ENCODE measurements around the gene ZNF616. TPM values are rescaled to one million over a fixed set of nuclear protein-coding genes. Genes with fewer than 3 reads are reported as not detected.

ZNF616 gene
- total and polyA plus RNA-seq, 2 experiments from 2014 or later = 13.3 to 28.3 TPM

DNA sequence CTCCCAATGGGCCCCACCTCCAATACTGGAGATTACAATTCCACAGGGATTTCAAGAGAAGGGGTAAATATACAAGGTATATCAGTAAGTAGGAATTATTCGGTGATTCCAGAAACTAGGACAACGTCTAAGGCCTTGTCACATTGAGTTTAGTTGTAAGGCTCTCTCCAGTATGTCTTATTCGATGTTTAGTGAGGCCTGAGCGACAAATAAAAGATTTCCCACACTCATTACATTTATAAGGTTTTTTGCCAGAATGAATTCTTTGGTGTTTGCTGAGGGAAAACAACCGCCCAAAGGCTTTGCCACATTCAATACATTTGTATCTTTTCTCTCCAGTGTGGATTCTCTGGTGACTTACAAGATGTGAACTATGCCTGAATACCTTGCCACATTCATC, 25.0 kb downstream of the ZNF616 start:
- TF ChIP-seq EZH2 (IDR thresholded peaks at IDR 0.05; ENCODE audit: low read depth, unreplicated experiment) (no peak), ZNF331 (CRISPR knock-in tag; IDR thresholded peaks at IDR 0.05; ENCODE audit: low read depth) (no peak), JUNB (IDR thresholded peaks at IDR 0.05; ENCODE audit: unreplicated experiment) (no peak), CREB1 (CRISPR knock-in tag; IDR thresholded peaks at IDR 0.05; ENCODE audit: low read depth) (no peak), EZH2phosphoT487 (IDR thresholded peaks at IDR 0.05; ENCODE audit: unreplicated experiment) (no peak), STAT1 (IDR thresholded peaks at IDR 0.05; ENCODE audit: unreplicated experiment) (no peak), NANOG (IDR thresholded peaks at IDR 0.05; ENCODE audit: borderline replicate concordance) (no peak), POLR2AphosphoS5 (IDR thresholded peaks at IDR 0.05; ENCODE audit: low read depth) (no peak), ZNF114 (CRISPR knock-in tag; IDR thresholded peaks at IDR 0.05) (no peak)
- TF ChIP-seq, protein P1, sequence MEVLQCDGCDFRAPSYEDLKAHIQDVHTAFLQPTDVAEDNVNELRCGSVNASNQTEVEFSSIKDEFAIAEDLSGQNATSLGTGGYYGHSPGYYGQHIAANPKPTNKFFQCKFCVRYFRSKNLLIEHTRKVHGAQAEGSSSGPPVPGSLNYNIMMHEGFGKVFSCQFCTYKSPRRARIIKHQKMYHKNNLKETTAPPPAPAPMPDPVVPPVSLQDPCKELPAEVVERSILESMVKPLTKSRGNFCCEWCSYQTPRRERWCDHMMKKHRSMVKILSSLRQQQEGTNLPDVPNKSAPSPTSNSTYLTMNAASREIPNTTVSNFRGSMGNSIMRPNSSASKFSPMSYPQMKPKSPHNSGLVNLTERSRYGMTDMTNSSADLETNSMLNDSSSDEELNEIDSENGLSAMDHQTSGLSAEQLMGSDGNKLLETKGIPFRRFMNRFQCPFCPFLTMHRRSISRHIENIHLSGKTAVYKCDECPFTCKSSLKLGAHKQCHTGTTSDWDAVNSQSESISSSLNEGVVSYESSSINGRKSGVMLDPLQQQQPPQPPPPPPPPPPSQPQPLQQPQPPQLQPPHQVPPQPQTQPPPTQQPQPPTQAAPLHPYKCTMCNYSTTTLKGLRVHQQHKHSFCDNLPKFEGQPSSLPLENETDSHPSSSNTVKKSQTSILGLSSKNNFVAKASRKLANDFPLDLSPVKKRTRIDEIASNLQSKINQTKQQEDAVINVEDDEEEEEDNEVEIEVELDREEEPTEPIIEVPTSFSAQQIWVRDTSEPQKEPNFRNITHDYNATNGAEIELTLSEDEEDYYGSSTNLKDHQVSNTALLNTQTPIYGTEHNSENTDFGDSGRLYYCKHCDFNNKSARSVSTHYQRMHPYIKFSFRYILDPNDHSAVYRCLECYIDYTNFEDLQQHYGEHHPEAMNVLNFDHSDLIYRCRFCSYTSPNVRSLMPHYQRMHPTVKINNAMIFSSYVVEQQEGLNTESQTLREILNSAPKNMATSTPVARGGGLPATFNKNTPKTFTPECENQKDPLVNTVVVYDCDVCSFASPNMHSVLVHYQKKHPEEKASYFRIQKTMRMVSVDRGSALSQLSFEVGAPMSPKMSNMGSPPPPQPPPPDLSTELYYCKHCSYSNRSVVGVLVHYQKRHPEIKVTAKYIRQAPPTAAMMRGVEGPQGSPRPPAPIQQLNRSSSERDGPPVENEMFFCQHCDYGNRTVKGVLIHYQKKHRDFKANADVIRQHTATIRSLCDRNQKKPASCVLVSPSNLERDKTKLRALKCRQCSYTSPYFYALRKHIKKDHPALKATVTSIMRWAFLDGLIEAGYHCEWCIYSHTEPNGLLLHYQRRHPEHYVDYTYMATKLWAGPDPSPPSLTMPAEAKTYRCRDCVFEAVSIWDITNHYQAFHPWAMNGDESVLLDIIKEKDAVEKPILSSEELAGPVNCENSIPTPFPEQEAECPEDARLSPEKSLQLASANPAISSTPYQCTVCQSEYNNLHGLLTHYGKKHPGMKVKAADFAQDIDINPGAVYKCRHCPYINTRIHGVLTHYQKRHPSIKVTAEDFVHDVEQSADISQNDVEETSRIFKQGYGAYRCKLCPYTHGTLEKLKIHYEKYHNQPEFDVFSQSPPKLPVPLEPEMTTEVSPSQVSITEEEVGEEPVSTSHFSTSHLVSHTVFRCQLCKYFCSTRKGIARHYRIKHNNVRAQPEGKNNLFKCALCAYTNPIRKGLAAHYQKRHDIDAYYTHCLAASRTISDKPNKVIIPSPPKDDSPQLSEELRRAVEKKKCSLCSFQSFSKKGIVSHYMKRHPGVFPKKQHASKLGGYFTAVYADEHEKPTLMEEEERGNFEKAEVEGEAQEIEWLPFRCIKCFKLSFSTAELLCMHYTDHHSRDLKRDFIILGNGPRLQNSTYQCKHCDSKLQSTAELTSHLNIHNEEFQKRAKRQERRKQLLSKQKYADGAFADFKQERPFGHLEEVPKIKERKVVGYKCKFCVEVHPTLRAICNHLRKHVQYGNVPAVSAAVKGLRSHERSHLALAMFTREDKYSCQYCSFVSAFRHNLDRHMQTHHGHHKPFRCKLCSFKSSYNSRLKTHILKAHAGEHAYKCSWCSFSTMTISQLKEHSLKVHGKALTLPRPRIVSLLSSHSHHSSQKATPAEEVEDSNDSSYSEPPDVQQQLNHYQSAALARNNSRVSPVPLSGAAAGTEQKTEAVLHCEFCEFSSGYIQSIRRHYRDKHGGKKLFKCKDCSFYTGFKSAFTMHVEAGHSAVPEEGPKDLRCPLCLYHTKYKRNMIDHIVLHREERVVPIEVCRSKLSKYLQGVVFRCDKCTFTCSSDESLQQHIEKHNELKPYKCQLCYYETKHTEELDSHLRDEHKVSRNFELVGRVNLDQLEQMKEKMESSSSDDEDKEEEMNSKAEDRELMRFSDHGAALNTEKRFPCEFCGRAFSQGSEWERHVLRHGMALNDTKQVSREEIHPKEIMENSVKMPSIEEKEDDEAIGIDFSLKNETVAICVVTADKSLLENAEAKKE (CRISPR knock-in tag; IDR thresholded peaks at IDR 0.05) = no peak
- TF ChIP-seq, protein P2, sequence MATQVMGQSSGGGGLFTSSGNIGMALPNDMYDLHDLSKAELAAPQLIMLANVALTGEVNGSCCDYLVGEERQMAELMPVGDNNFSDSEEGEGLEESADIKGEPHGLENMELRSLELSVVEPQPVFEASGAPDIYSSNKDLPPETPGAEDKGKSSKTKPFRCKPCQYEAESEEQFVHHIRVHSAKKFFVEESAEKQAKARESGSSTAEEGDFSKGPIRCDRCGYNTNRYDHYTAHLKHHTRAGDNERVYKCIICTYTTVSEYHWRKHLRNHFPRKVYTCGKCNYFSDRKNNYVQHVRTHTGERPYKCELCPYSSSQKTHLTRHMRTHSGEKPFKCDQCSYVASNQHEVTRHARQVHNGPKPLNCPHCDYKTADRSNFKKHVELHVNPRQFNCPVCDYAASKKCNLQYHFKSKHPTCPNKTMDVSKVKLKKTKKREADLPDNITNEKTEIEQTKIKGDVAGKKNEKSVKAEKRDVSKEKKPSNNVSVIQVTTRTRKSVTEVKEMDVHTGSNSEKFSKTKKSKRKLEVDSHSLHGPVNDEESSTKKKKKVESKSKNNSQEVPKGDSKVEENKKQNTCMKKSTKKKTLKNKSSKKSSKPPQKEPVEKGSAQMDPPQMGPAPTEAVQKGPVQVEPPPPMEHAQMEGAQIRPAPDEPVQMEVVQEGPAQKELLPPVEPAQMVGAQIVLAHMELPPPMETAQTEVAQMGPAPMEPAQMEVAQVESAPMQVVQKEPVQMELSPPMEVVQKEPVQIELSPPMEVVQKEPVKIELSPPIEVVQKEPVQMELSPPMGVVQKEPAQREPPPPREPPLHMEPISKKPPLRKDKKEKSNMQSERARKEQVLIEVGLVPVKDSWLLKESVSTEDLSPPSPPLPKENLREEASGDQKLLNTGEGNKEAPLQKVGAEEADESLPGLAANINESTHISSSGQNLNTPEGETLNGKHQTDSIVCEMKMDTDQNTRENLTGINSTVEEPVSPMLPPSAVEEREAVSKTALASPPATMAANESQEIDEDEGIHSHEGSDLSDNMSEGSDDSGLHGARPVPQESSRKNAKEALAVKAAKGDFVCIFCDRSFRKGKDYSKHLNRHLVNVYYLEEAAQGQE (IDR thresholded peaks at IDR 0.05; ENCODE audit: unreplicated experiment) = no peak
- TF ChIP-seq, protein P3, sequence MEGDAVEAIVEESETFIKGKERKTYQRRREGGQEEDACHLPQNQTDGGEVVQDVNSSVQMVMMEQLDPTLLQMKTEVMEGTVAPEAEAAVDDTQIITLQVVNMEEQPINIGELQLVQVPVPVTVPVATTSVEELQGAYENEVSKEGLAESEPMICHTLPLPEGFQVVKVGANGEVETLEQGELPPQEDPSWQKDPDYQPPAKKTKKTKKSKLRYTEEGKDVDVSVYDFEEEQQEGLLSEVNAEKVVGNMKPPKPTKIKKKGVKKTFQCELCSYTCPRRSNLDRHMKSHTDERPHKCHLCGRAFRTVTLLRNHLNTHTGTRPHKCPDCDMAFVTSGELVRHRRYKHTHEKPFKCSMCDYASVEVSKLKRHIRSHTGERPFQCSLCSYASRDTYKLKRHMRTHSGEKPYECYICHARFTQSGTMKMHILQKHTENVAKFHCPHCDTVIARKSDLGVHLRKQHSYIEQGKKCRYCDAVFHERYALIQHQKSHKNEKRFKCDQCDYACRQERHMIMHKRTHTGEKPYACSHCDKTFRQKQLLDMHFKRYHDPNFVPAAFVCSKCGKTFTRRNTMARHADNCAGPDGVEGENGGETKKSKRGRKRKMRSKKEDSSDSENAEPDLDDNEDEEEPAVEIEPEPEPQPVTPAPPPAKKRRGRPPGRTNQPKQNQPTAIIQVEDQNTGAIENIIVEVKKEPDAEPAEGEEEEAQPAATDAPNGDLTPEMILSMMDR (conservative IDR thresholded peaks at IDR 0.05; ENCODE audit: low read depth in 2 of 2) = no peak
- TF ChIP-seq, protein P4, sequence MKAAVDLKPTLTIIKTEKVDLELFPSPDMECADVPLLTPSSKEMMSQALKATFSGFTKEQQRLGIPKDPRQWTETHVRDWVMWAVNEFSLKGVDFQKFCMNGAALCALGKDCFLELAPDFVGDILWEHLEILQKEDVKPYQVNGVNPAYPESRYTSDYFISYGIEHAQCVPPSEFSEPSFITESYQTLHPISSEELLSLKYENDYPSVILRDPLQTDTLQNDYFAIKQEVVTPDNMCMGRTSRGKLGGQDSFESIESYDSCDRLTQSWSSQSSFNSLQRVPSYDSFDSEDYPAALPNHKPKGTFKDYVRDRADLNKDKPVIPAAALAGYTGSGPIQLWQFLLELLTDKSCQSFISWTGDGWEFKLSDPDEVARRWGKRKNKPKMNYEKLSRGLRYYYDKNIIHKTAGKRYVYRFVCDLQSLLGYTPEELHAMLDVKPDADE (IDR thresholded peaks at IDR 0.05) = no peak
- Histone ChIP-seq H3K4me3 (peak overlapping the region; percentile 29; the same call in 1 of the 2 replicates), H3K79me2 (replicated peaks; ENCODE audit: insufficient read depth) (peaks cover 7% of the 10 kb centered on the region), H3K4me1 (ENCODE audit: insufficient read depth) (no peaks in the 10 kb centered on the region), H2AFZ (no peak overlapping the region), H3F3A (replicated peaks; ENCODE audit: low read depth) (0 out of 2 replicates have a peak, but pooled peaks cover 8% of the 10 kb centered on the region), H3K27me3 (ENCODE audit: insufficient read depth) (no peaks in the 10 kb centered on the region), H4K20me1 (replicated peaks; ENCODE audit: insufficient read depth) (no peaks in the 10 kb centered on the region), H3K4me2 (no peak overlapping the region), H3K27ac (ENCODE audit: low read depth) (no peak overlapping the region), H3K9me2 (ENCODE audit: insufficient read depth) (no peaks in the 10 kb centered on the region), H3K36me3 (ENCODE audit: insufficient read depth) (peaks cover 69% of the 10 kb centered on the region)
- no peak for DNase-seq (ENCODE audit: low spot score)
- Mint-ChIP-seq H3K4me3 (no peak overlapping the region), H3K36me3 (ENCODE audit: low read depth) (peaks cover 93% of the 10 kb centered on the region), H3K9me3 (peaks cover 98% of the 10 kb centered on the region), H3K27me3 (ENCODE audit: insufficient read depth, low read depth, poor library complexity) (peaks cover 3% of the 10 kb centered on the region), H3K27ac (no peak overlapping the region), H3K4me1 (no peaks in the 10 kb centered on the region)
- ATAC-seq = no peak
